OCI-LY1 (cell line): ENCODE results near the gene KRTAP1-1.
"Not testable (repeated sequence)": the region's sequence is repeated elsewhere in the genome, so short reads cannot be mapped to it uniquely, and the experiment has no call there.

Source experiments
- H2AFZ ChIP-seq: fragments of 200-600 bp; sonication (generic), shearing (Covaris generic); 2 replicates; pipeline ENCODE4 v1.6.0; 2014; ENCODE audit warnings: antibody characterized with exemption, mild to moderate bottlenecking, low read length
- H3F3A ChIP-seq: fragments of 200-600 bp; sonication (generic), shearing (Covaris generic); 2 replicates; pipeline ENCODE4 v1.6.0; 2014; ENCODE audit warnings: mild to moderate bottlenecking, antibody characterized with exemption, low read length, moderate library complexity; ENCODE audit not compliant: insufficient read depth
- H3K27ac ChIP-seq: fragments of 200-600 bp; sonication (generic); 2 replicates; pipeline ENCODE4 v1.5.1; 2014; ENCODE audit warnings: low read length, mixed run types, mild to moderate bottlenecking, low read depth; ENCODE audit not compliant: poor library complexity, severe bottlenecking
- H3K27me3 ChIP-seq: fragments of 200-600 bp; sonication (generic); 2 replicates; pipeline ENCODE4 v1.6.0; 2014; ENCODE audit warnings: antibody characterized with exemption, mild to moderate bottlenecking, low read length, moderate library complexity; ENCODE audit not compliant: insufficient read depth
- H3K36me3 ChIP-seq: fragments of 200-600 bp; sonication (generic); 2 replicates; pipeline ENCODE4 v1.6.1; 2014; ENCODE audit warnings: mild to moderate bottlenecking, antibody characterized with exemption, low read length, moderate library complexity, mixed read lengths; ENCODE audit not compliant: insufficient read depth
- H3K4me1 ChIP-seq: fragments of 200-600 bp; sonication (generic); 2 replicates; pipeline ENCODE4 v1.5.1; 2014; ENCODE audit warnings: mild to moderate bottlenecking, low read length, moderate library complexity; ENCODE audit not compliant: insufficient read depth, severe bottlenecking
- H3K4me2 ChIP-seq: fragments of 200-600 bp; sonication (generic), shearing (Covaris generic); 2 replicates; pipeline ENCODE4 v1.6.1; 2014; ENCODE audit warnings: low read length
- H3K4me3 ChIP-seq: fragments of 200-600 bp; sonication (generic); 2 replicates; pipeline ENCODE4 v1.5.1; 2014; ENCODE audit warnings: low read length, low read depth, mild to moderate bottlenecking, mixed read lengths; ENCODE audit not compliant: poor library complexity, severe bottlenecking
- H3K79me2 ChIP-seq: fragments of 200-600 bp; shearing (Covaris generic); 2 replicates; pipeline ENCODE4 v1.6.1; 2016; ENCODE audit warnings: mixed run types, low read length, mixed read lengths; ENCODE audit not compliant: insufficient read depth
- H3K9ac ChIP-seq: fragments of 200-600 bp; sonication (generic), shearing (Covaris generic); 2 replicates; pipeline ENCODE4 v1.6.1; 2014; ENCODE audit warnings: mild to moderate bottlenecking, low read length, mixed read lengths
- H3K9me2 ChIP-seq: fragments of 200-600 bp; sonication (generic), shearing (Covaris generic); 2 replicates; pipeline ENCODE4 v1.6.1; 2014; ENCODE audit warnings: low read depth, mild to moderate bottlenecking, low read length, mixed read lengths
- H3K9me3 ChIP-seq: fragments of 200-600 bp; shearing (Covaris generic); 2 replicates; pipeline ENCODE4 v1.6.1; 2014; ENCODE audit warnings: low read length, mixed read lengths
- H4K20me1 ChIP-seq: fragments of 200-600 bp; sonication (generic), shearing (Covaris generic); 2 replicates; pipeline ENCODE4 v1.6.0; 2016; ENCODE audit warnings: mild to moderate bottlenecking, low read length; ENCODE audit not compliant: insufficient read depth
- EZH2 ChIP-seq: fragments of 200-600 bp; sonication (generic), shearing (Covaris generic); IDR thresholded peaks from 2 replicates; pipeline ENCODE4 v1.8.0; 2017; ENCODE audit warnings: borderline replicate concordance, mixed run types, mild to moderate bottlenecking, antibody characterized with exemption, low read length, moderate library complexity, mixed read lengths
- TF ChIP-seq, protein P1 (sequence below): fragments of 200-600 bp; sonication (generic), shearing (Covaris generic); IDR thresholded peaks from 2 replicates; pipeline ENCODE4 v1.5.1; 2017; ENCODE audit warnings: mild to moderate bottlenecking, antibody characterized with exemption, low read length, moderate library complexity, mixed read lengths

The KRTAP1-1 gene

DNA sequence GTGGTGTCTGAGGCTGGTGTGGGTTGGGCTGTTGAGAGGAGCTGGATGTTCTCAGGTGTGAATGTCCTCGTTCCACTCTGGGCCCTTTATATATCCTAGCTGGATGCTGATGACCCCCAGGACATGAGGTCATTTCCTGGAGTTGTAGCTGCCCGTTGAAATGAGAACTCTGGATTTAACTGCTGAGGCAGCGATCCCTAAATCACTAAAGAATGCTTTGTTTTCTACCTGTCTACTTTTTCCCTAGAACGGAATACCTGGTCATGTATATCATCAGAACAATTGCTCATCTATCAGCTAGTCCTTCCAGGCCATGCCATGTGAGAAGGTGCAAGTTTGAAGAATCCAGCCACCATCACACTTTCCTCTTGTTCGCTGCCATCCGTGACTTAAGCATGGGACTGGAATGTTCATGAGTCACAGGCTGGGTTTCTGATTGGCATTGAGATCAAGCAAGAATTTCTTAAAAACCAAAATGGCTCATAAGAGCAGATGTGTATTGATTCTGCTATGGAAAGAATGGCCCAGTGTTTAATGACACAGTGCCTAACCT, 18.9 kb upstream of the KRTAP1-1 start, which contains the start of gene KRTAP2-3:
KRTAP2-3 (minus strand) TSS at position 63 of the 553 bp plus-strand sequence. CDS start 64 bp downstream, outside the sequence.
- Histone ChIP-seq H3K4me1 (no peaks in the 10 kb centered on the region), H3K9ac (no peak within 1 kb of the TSS)

DNA sequence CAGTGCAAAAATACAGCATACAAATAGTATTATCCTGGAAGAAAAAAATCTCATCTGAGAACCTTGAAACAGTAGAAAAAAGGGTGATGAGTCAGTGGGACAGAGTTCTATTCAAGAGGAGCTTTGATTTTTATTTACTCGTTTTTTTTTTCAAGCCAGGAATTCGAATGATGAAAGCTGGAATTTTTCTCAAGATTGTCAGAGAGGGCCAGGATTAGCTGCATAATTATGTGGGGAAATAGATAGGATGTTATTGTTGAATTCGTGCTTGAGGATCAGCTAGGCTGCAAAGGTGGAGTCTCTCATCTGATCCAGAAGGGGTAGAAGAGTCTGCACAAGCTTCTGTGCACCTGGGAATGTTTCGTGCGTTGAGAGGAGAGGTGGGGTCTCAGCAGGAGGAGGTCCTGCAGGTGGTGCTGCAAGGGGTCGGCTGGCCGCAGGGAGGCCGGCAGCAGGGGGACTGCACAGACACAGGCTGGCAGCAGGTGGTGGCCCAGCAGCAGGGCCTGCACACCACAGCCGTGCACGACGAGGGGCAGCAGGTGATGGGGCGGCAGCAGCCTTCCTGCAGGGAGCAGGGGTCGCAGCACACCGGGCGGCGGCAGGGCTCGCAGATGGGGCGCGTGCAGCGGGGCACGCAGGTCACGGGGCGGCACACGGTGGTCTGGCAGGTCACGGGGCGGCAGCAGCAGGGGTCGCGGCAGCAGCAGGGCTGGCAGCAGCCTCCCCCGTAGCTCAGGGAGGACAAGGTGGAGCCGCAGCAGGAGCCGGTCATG, 18.2 kb upstream of the KRTAP1-1 start:
- not testable (repeated sequence) for H3K9ac ChIP-seq, H3K4me3 ChIP-seq, H3K27ac ChIP-seq, H4K20me1 ChIP-seq, H3K4me2 ChIP-seq, H3K9me2 ChIP-seq, H3F3A ChIP-seq, H3K4me1 ChIP-seq, H3K9me3 ChIP-seq, H3K27me3 ChIP-seq, H3K36me3 ChIP-seq, H3K79me2 ChIP-seq, H2AFZ ChIP-seq

More for the DNA sequence above, 18.9 kb upstream of the KRTAP1-1 start, which contains the start of gene KRTAP2-3:
- TF ChIP-seq EZH2 = no peak
- TF ChIP-seq, protein P1, sequence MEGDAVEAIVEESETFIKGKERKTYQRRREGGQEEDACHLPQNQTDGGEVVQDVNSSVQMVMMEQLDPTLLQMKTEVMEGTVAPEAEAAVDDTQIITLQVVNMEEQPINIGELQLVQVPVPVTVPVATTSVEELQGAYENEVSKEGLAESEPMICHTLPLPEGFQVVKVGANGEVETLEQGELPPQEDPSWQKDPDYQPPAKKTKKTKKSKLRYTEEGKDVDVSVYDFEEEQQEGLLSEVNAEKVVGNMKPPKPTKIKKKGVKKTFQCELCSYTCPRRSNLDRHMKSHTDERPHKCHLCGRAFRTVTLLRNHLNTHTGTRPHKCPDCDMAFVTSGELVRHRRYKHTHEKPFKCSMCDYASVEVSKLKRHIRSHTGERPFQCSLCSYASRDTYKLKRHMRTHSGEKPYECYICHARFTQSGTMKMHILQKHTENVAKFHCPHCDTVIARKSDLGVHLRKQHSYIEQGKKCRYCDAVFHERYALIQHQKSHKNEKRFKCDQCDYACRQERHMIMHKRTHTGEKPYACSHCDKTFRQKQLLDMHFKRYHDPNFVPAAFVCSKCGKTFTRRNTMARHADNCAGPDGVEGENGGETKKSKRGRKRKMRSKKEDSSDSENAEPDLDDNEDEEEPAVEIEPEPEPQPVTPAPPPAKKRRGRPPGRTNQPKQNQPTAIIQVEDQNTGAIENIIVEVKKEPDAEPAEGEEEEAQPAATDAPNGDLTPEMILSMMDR = no peak
- Histone ChIP-seq H3K27me3 (0 out of 2 replicates have a peak, but pooled peaks cover 3% of the 10 kb centered on the region), H3K27ac (no peak within 1 kb of the TSS), H3K36me3 (no peaks in the 10 kb centered on the region), H3K4me3 (no peak within 1 kb of the TSS), H4K20me1 (no peaks in the 10 kb centered on the region), H3K4me2 (no peak within 1 kb of the TSS), H2AFZ (no peak within 1 kb of the TSS), H3K79me2 (no peaks in the 10 kb centered on the region), H3F3A (no peaks in the 10 kb centered on the region), H3K9me2 (no peaks in the 10 kb centered on the region), H3K9me3 (no peaks in the 10 kb centered on the region)

DNA sequence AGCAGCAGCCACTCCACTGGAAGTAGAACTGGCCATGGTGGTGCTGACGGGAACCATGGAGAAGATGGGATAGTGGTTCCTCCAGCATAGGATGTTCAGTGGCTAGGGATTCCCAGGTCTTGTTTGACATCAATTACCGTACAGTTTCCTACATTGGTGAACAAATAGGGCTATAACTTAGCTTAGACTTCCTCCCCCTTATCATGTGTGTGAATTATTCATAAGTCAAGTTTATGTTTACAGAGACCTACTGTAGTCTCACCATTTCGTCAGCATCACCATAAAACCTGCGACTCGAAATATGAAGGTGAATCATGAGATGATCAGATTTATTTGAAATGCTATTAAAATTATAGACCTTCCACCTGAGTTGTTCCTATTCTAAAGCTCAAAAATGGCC, 17.5 kb upstream of the KRTAP1-1 start:
- H3K4me2 ChIP-seq = no peak overlapping the region
- no peaks in the 10 kb centered on the region for H3F3A ChIP-seq
- no peaks in the 10 kb centered on the region for H3K9me2 ChIP-seq
- H3K27me3 ChIP-seq = 0 out of 2 replicates have a peak, but pooled peaks cover 3% of the 10 kb centered on the region
- no peaks in the 10 kb centered on the region for H3K79me2 ChIP-seq
- H3K4me3 ChIP-seq = no peak overlapping the region
- H2AFZ ChIP-seq = no peak overlapping the region
- H3K36me3 ChIP-seq = no peaks in the 10 kb centered on the region
- TF ChIP-seq EZH2 = no peak
- TF ChIP-seq, protein P1 = no peak
- no peak overlapping the region for H3K9ac ChIP-seq
- no peaks in the 10 kb centered on the region for H4K20me1 ChIP-seq
- no peak overlapping the region for H3K27ac ChIP-seq
- H3K9me3 ChIP-seq = no peaks in the 10 kb centered on the region
- no peaks in the 10 kb centered on the region for H3K4me1 ChIP-seq
